HEK293T (cell line): ENCODE measurements around the gene CUX1.

Experiments
- ARNT ChIP-seq: fragments of 450-650 bp; IDR thresholded peaks from 2 replicates; pipeline ENCODE4 v1.6.1; 2017; ENCODE audit warnings: mild to moderate bottlenecking
- LEF1 ChIP-seq: fragments of 450-650 bp; IDR thresholded peaks from 2 replicates; pipeline ENCODE4 v1.6.1; 2017; ENCODE audit warnings: mild to moderate bottlenecking, borderline replicate concordance
- SP1 ChIP-seq: fragments of 450-650 bp; IDR thresholded peaks from 2 replicates; pipeline ENCODE4 v1.6.1; 2017
- SUZ12 ChIP-seq: fragments of 450-650 bp; IDR thresholded peaks from 2 replicates; pipeline ENCODE4 v1.6.1; 2016; ENCODE audit warnings: mild to moderate bottlenecking

- TF ChIP-seq ARNT (no peak), LEF1 (no peak), SUZ12 (no peak), SP1 (no peak)
Measured at GRCh38 chr7:102046373-102047117, 229.1 kb downstream of the CUX1 start.
